ENCODE results near the gene ADAMTSL4.

Gene ADAMTSL4

GRCh38 chr1:150532860-150533259 lies 16.3 kb upstream of the ADAMTSL4 start:
- no peak for DNase-seq (ENCODE audit: low read depth)
- in situ Hi-C loops (cut with HindIII; ENCODE audit: low sequenced_read_pairs): no loop called here
- H3K4me3 ChIP-seq (ENCODE audit: low read depth, low read length): no peak overlapping the region
- TF ChIP-seq CTCF (IDR thresholded peaks at IDR 0.05; ENCODE audit: low read depth, low read length, missing control alignments): no peak

- H3K4me3 ChIP-seq (ENCODE audit: low read depth, low read length): no peak overlapping the region
- no peak for TF ChIP-seq CTCF (IDR thresholded peaks at IDR 0.05; ENCODE audit: low read depth, low read length, missing control alignments)
- DNase-seq (ENCODE audit: low read depth): no peak
- in situ Hi-C loops (cut with HindIII; ENCODE audit: low sequenced_read_pairs): no loop called here
Measured at GRCh38 chr1:150534002-150534401, 15.2 kb upstream of the ADAMTSL4 start.

- in situ Hi-C loops (cut with HindIII; ENCODE audit: low sequenced_read_pairs): no loop called here
- no peak for DNase-seq (ENCODE audit: low read depth)
- no peak overlapping the region for H3K4me3 ChIP-seq (ENCODE audit: low read depth, low read length)
- no peak for TF ChIP-seq CTCF (IDR thresholded peaks at IDR 0.05; ENCODE audit: low read depth, low read length, missing control alignments)
Measured at GRCh38 chr1:150535511-150536287, 13.5 kb upstream of the ADAMTSL4 start.

GRCh38 chr1:150536836-150537731 lies 12.1 kb upstream of the ADAMTSL4 start:
- in situ Hi-C loops (cut with HindIII; ENCODE audit: low sequenced_read_pairs): no loop called here
- H3K4me3 ChIP-seq (ENCODE audit: low read depth, low read length): no peak overlapping the region
- no peak for TF ChIP-seq CTCF (IDR thresholded peaks at IDR 0.05; ENCODE audit: low read depth, low read length, missing control alignments)
- no peak for DNase-seq (ENCODE audit: low read depth)

- TF ChIP-seq CTCF (IDR thresholded peaks at IDR 0.05; ENCODE audit: low read depth, low read length, missing control alignments): no peak
- no peak overlapping the region for H3K4me3 ChIP-seq (ENCODE audit: low read depth, low read length)
- in situ Hi-C loops (cut with HindIII; ENCODE audit: low sequenced_read_pairs): no loop called here
- no peak for DNase-seq (ENCODE audit: low read depth)
Measured at GRCh38 chr1:150537732-150538684, 11.2 kb upstream of the ADAMTSL4 start.

Data from astrocyte of the cerebellum (primary cell).